HG03097 (cell line): Measurements from ENCODE around the gene KCNJ10.

Experiments
- ATAC-seq: cut with Tn5 transposase; IDR thresholded peaks from one replicate; pipeline ENCODE4 v1.9.1; 2021; ENCODE audit not compliant: unreplicated experiment, low FRiP score

KCNJ10 gene

GRCh38 chr1:159996653-159997052 lies 73.3 kb downstream of the KCNJ10 start:
- no peak for ATAC-seq

- ATAC-seq: no peak
Observed at GRCh38 chr1:159994896-159995295, 75.1 kb downstream of the KCNJ10 start.

- no peak for ATAC-seq
Observed at GRCh38 chr1:159993911-159994310, 76.0 kb downstream of the KCNJ10 start.

DNA sequence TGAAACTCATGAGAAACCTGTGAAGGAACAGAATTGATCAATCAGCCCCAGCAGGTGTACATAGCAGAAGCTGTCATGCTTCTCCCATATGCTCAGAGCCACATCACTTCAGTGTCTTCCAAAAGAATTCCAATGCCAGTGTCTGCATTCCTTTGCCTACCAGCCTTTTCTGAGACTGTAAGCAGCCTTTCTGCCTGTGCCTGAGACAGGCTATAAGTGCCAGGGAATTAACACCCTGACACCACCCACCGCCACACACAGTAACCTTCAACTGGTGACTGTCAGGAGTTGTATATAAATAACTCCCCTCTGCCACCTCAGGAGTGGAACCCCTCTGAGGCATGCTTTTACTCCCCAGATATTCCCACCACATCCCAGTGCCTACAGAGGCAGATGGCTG lies 77.8 kb downstream of the KCNJ10 start:
- no peak for ATAC-seq

DNA sequence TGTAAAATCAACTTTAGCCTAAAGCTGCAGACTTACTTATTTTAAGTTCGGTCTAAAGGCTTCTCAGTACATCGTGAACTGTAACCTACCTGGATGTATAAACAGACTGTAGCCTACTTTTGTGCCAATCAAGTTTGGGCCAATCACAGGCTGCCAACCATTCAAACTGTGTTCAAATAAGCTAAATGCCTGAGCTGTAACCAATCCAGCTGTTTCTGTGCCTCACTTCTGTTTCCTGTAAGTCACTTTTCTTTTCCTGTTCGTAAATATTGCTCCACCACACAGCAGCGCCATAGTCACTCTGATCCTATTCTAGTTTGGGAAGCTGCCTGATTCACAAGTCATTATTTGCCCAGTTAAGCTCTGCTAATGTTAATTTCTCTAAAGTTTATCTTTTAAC lies 78.4 kb downstream of the KCNJ10 start:
- ATAC-seq: no peak

DNA sequence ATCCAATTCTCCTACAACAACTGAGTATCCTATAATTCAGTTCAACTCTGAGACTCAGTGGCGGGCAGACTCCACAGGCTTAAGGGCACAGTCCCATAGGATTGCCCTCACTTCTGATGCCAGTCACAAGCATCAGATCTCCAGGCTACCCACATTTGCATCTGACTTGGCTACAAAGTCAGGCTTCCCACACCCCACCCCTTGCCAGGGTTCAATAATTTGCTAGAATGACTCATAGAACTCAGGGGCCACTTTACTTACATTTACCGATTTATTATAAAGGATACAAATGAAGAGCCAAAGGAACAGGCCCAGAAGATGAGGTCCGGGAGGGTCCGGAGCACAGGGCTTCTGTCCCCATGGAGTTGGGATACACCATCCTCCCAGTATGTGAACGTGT lies 80.0 kb downstream of the KCNJ10 start:
- ATAC-seq: no peak

GRCh38 chr1:159989581-159989980 lies 80.4 kb downstream of the KCNJ10 start:
- ATAC-seq: no peak

- ATAC-seq: no peak
Observed at GRCh38 chr1:159988006-159988405, 82.0 kb downstream of the KCNJ10 start.

GRCh38 chr1:159987186-159987585 lies 82.8 kb downstream of the KCNJ10 start:
- no peak for ATAC-seq

DNA sequence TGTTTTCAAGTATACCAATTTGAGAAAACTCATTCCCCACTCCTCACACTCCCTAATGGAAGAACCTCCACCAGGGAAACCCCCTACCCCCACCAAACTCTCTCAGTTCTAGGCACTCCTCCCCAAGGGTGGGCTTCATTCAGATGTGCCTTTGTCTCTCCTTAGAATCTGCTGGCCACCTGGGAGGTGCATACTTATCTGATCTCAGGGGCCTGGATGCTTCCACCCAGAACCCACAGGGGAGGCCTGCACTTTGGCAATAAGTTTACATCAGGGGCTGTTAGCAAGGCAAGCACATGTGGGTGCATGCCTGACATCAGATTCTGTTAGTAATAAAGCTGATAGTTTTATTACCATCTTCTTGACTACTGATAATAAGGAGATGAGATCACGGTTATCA lies 83.4 kb downstream of the KCNJ10 start:
- ATAC-seq: no peak

- ATAC-seq: no peak
Observed at GRCh38 chr1:159986093-159986492, 83.9 kb downstream of the KCNJ10 start.

DNA sequence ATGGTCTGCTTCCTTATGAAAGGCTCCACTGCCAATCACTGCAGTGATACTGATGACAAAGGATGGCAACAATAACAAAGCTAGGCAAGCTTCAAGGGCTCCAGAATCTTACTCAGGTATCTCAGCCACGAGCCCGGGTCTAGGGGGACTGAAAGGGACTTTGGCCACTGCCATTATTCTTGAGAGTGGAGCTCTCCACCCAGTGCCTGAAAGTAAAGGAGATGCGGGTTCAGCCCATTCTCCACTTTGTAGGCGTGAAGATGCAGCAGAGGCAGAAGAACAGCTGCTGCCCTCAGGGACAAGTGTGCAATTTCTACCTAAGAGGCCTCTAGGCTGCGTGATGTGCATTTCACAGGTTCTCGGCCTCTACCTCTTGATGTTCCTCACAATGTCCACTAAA lies 84.5 kb downstream of the KCNJ10 start:
- ATAC-seq: no peak

- no peak for ATAC-seq
Observed at GRCh38 chr1:159983681-159984080, 86.3 kb downstream of the KCNJ10 start.

DNA sequence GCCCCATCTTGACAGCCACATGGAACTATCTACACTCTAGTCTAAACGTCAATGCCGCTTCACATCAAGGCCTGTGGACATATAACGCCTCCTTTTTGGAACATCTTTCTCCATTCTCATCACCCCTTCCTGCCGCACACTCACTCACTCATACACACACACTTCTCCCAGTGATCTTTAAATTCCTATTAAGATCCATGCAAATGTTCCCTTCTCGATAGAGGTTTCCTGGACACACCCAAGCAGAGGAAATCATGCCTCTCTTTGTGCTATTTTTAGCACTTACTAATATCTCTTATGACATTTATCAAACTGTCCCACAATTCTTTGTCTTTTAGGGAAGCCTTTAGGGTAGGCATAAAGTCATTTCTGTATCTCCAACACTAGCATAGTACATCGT lies 87.7 kb downstream of the KCNJ10 start:
- no peak for ATAC-seq

DNA sequence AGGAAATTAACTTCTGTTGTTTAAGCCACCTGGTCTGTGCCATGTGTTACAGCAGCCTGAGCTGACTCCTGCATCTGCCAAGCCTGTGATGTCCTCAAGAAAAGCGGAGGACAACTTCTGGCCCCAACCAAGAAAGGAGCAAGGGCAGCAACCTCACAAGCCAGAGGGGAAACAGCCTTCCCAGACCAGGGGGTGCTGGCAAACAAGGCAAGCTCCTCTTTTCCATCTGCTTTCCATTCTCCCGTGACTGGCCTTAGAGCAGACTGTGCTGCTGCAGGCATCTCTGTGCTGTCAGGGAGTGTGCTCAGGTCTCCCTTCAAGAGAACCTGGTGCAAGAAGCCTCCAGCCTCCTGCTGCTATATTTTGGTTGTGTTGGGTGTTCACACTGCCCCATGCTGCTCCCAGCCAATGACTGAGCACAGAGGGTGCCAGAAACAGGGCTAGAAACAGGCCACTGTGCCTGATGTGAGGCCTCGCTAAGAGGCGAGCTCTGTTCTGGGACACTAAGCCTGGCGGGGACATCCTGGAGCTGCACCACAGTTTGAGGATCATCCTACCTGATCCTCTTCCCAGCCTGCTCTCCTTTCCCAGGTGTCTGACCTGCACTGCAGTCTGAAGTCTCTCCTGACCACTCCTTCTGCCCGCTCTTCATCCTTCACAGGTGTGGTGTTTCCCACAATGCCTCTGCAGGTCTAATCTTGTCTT lies 88.5 kb downstream of the KCNJ10 start:
- ATAC-seq: no peak

DNA sequence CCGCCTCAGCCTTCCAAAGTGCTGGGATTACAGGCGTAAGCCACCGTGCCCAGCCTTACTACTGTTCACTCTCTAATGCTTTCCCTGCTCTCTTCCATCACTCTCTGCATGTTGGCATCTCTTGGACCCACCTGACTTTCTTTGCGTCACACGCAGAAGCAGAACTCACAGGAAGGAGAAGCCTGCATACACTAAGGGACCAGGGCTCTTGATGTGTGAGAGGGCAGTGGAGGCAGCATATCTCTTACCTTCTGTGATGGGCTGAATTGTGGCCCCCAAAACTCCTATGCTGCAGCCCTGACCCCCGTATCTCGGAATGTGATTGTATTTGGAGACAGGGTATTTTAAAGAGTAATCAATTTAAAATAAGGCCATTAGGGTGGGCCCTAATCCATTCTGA lies 89.2 kb downstream of the KCNJ10 start:
- no peak for ATAC-seq

DNA sequence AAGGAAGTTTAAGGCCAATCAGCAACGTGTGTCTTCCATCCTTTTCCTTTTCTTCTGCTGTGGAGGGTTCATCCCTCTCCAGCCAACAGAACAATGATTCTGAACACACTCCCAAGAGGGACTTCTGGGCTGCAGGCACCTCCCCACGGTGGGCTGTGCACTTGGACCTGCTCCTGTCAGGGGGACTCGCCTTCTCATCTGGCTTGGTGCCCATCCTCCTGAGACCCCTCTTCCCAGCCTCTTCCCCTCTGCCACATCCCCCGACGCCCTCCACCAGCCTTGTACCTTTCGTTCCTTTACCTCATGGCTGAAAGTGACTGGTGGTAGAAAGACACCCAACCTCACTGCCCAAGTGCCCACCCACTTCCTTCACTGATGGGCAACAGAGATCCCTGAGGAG lies 89.9 kb downstream of the KCNJ10 start:
- ATAC-seq: no peak

GRCh38 chr1:159979257-159979656 lies 90.7 kb downstream of the KCNJ10 start:
- no peak for ATAC-seq

- no peak for ATAC-seq
Observed at GRCh38 chr1:159978107-159978398, 91.9 kb downstream of the KCNJ10 start.

DNA sequence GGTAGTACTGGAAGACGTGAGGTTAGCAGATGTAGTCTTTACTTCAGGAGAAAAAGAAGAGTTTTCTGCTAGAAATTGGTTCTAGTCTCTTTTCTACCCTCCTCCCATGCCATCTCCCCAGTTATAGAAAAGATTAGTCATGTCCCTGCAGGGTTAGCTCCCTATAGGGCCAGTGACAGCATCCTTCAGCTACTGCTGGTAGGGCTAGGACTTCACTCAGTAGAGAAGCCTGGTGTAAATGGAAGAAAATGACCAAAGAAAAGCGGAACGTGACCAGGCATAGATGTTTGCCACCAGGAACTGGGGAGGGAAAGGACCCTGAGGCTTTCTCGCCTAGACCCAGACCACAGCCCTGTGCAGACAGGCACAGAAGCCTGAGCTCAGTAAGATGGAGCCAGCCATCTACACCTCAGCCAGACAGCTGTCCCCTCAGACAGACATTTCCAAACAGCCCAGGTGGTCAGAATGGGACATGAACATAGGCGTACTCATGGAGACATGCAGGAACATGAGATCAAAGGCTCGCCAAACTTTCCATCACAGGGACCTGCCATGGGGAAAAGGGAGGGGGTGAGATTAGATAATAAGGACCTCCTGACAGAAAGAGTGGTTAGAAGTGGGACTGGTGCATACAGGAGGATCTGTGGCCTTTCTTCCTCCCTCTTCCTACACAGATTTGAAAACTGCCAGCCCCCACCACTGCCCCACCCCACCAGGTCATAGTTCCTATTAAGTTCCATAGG lies 92.4 kb downstream of the KCNJ10 start:
- ATAC-seq: no peak

GRCh38 chr1:159974350-159974965 lies 95.5 kb downstream of the KCNJ10 start:
- ATAC-seq: no peak

- ATAC-seq: no peak
Observed at GRCh38 chr1:159973350-159973940, 96.5 kb downstream of the KCNJ10 start.
